ENCODE results near the gene CFAP410. TPM values are rescaled to one million over a fixed set of nuclear protein-coding genes. Genes with fewer than 3 reads are reported as not detected.

The CFAP410 gene
- total and polyA plus RNA-seq, 2 donors (not counting 3 experiments of a cell fraction or from before 2014, with no cell fraction given): 7.2 to 12.2 TPM

GRCh38 chr21:44357064-44357837, 18.1 kb upstream of the CFAP410 start:
- Histone ChIP-seq H3K9ac (replicated peaks; ENCODE audit: extremely low read depth, insufficient read depth, low read length) (no peak overlapping the region), H3K4me3 (replicated peaks in 1 of 3; ENCODE audit: insufficient read depth in 1 of 3, low read depth in 1 of 3, low read length in 3 of 3) (no peak overlapping the region), H3K27me3 (ENCODE audit: control insufficient read depth in 2 of 2, insufficient read depth in 2 of 2, low read length in 2 of 2) (no peaks in the 10 kb centered on the region), H3K4me2 (ENCODE audit: insufficient read depth, low read length) (no peak overlapping the region), H4K20me1 (replicated peaks; ENCODE audit: control insufficient read depth, extremely low read depth, insufficient read depth, low read length) (no peaks in the 10 kb centered on the region), H3K4me1 (ENCODE audit: control insufficient read depth, extremely low read depth, insufficient read depth, low read length) (no peaks in the 10 kb centered on the region), H3K36me3 (ENCODE audit: control insufficient read depth in 2 of 2, extremely low read depth in 1 of 2, insufficient read depth in 2 of 2, low read length in 2 of 2) (no peaks in the 10 kb centered on the region), H3K79me2 (ENCODE audit: control insufficient read depth, insufficient read depth, low read length) (no peaks in the 10 kb centered on the region), H3K27ac (ENCODE audit: insufficient read depth, low read depth, low read length) (no peak overlapping the region), H3K9me3 (replicated peaks; ENCODE audit: control insufficient read depth, insufficient read depth, low read length) (no peaks in the 10 kb centered on the region), H3K9me1 (replicated peaks; ENCODE audit: control insufficient read depth, extremely low read depth, insufficient read depth, low read length) (no peaks in the 10 kb centered on the region), H2AFZ (ENCODE audit: low read depth, low read length) (no peak overlapping the region)
- ChIA-PET POLR2A (no interaction called here), CTCF (no interaction called here)
- no TSS peak for BruUV-seq (replicated peaks)
- TF ChIP-seq FOS (IDR thresholded peaks at IDR 0.05; ENCODE audit: borderline replicate concordance, insufficient read depth, low read length): no peak
- no peak for TF ChIP-seq POLR2A (IDR thresholded peaks at IDR 0.05; ENCODE audit: low read depth, low read length)
- TF ChIP-seq EZH2 (IDR thresholded peaks at IDR 0.05; ENCODE audit: borderline replicate concordance, low read depth, low read length, severe bottlenecking): no peak
- TF ChIP-seq POLR2AphosphoS5 (IDR thresholded peaks at IDR 0.05; ENCODE audit: insufficient read depth, low read depth, low read length): no peak
- TF ChIP-seq GATA2 (IDR thresholded peaks at IDR 0.05; ENCODE audit: insufficient read depth, insufficient read length, low read depth, low read length): no peak
- no peak for TF ChIP-seq JUN (IDR thresholded peaks at IDR 0.05; ENCODE audit: borderline replicate concordance, insufficient read depth, insufficient read length, low read depth)
- TF ChIP-seq MAX (IDR thresholded peaks at IDR 0.05; ENCODE audit: insufficient read depth, insufficient read length): no peak
- TF ChIP-seq CTCF (IDR thresholded peaks at IDR 0.05; ENCODE audit: extremely low read depth in 1 of 2, insufficient read depth in 1 of 2, low read depth in 1 of 2, low read length in 2 of 2): no peak
- no peak for TF ChIP-seq MYC (IDR thresholded peaks at IDR 0.05; ENCODE audit: low read depth, low read length)
- intact Hi-C loops (cut with micrococcal nuclease) (no loop called here), dilution Hi-C loops (cut with MboI; ENCODE audit: extremely low pct_ligation_motif_present, low sequenced_read_pairs) (no loop called here)
- DNase-seq (ENCODE audit: low read depth, low spot score) (no peak), FAIRE-seq (no peak)

Measured in endothelial cell of umbilical vein (primary cell).